A549 treated with ZK216348 at 1 μM for 4 hours (cell line): Measurements from ENCODE around the gene CD46. TPM values are rescaled to one million over a fixed set of nuclear protein-coding genes. Genes with fewer than 3 reads are reported as not detected.

Experiments
- total RNA-seq: library from RNA; stranded (reverse); fragments of 200-300 nt; extraction: Qiagen RNA extraction; gene quantifications from 5 replicates; pipeline ENCODE4 v1.2.3, GENCODE V29; 2022; ENCODE audit warnings: low read depth

The CD46 gene
- 70.8 to 129 TPM (median 115 TPM) in 5 replicates for total RNA-seq

GRCh38 chr1:207751790-207752455 is at the start of gene CD46:
Gene CD46, plus strand, starts transcription at chr1:207752054. Its CDS starts 159 bp downstream, at chr1:207752213.

Other genes starting within 250 kb of the CD46 start
- 0.41 TPM in 1 of 5 replicates, not detected in the others for gene CR1L, start 106.9 kb upstream of the CD46 start, total RNA-seq
- gene CD34, start 159.1 kb downstream of the CD46 start, total RNA-seq, result not detected in 5 replicates